ENCODE data around the gene SPINT2.

Gene SPINT2

DNA sequence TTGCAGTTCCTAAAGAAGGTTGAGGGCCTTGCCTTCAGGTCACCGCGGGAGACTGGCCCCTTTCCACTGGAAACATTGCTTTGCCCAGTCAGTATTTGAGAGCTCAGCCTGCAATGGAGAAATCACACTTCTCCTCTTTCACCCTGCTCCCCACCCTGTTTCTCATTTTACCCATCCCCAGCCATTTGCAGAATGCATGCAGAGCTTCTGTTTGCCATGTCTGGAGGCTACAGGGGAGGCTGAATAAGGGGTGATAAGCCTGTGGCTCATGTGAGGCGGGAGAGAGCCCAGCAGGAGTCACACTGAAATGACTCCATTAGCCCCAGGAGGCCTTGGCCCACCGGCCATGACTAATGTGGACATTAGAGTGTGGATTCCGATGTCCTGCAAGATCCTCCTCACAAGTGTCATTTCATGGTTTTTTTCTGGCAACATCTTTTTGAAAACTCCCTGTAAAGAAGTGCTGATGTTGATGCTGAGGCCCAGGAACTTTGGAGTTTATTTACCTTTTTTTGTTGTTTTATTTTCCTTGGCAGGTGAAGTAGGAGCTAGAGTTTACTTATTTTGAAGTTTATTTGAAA lies 6.3 kb downstream of the SPINT2 start:
- no peak for DNase-seq

DNA sequence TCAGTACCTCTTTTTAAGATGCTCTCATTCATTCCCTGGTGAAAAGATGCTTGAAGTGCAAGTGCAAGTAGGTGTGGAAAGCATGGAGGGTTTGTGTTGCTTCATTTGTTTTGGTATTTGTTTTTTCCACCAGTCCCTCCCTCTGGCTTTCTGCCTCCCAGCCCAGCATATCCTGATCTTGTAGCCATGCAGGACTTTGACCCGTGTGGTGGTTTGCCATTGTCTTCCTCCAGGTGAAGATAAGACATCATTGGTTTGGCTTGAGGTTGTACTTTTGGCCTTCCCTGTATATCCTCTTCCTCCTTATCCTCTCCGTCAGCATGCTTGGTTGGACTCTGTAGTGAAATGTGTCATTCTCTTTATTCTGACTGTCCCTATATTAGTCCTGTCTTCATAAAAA lies 9.1 kb downstream of the SPINT2 start:
- no peak for DNase-seq

DNA sequence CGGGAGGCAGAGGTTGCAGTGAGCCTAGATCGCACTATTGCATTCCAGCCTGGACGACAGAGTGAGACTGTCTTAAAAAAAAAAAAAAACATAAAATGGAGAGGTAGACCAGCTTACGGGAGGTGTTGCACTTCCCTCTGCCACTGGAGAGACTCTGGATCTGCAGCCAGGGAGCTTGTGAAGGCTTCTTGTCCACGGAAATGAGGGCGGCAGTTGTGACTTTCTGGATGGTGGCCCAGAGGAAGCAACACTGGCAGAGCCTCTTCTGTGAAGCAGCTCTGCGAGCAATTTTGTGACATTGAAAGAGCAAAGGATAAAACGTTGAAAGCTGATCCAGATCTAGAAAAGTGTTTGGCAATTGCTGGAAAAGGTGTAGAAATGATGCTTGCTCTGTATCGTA lies 10.4 kb downstream of the SPINT2 start:
- DNase-seq = no peak

DNA sequence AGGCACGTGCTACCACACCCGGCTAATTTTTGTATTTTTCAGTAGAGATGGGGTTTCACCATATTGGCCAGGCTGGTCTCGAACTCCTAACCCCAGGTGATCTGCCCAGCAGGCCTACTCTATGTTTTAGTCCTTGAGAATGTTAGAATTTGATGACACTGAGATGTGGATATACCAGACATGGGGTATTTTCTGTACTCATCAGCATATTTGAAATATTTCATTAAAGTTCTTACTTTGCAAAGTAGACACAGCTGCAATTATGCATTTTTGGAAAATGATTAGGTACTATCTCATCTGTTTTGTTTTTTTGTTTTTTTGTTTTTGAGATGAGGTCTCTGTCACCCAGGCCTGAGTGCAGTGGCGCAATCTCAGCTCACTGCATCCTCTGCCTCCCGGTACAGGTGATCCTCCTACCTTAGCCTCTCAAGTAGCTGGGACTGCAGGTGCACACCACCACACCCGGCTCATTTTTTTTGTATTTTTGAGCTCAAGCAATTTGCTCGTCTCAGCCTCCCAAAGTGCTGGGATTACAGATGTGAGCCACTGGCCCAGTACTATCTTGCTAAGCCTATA lies 12.7 kb downstream of the SPINT2 start:
- no peak for DNase-seq

DNA sequence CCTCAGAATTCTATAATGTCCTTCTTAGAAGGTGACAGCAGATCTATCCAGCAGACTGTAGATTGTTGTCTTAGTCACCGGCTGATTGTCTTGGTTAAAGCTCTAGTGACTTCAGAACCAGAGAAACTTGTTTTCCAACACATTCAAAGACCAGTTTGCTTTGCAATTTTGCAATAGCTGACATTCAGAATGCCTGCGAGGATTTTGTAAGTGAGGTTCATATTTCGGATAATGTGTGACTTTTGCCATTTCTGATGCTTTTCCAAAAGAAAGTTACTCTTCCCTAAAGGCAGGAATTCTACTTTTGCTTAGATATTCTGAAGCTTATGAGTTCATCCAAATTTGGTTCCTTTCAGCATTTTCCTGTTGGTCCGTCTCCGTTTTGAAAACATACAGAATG lies 13.2 kb downstream of the SPINT2 start:
- no peak for DNase-seq

DNA sequence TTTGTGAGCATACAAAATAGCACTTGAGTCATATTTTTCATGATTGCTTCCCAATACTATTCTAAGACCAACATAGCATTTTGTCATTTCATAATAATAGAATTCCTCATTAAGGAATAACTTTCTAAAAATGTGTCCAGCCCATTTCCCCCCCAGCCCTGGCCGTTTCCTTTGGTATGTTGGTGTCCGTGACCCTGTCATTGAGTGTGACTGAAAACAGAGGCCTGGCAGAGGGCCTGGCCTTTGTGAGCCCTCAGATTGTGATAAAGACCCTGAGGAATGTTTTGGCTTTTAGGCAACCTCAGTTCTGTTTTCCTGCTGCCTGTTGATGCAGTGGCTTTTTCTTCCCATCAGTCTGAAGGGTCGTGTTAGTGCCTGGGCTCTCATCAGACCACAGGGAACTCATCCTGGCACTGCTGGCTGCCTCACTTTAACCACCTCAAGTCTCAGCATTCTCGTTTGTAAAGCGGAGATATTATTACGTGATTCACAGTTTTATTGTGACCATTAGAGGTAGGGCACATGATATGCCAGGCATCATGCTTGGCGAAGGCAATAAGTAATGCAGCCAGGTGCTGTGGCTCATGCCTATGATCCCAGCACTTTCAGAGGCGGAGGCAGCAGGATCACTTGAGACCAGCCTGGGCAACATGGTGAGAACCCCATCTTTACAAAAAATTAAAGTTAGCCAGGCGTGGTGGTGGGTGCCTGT lies 13.8 kb downstream of the SPINT2 start:
- DNase-seq = no peak

DNA sequence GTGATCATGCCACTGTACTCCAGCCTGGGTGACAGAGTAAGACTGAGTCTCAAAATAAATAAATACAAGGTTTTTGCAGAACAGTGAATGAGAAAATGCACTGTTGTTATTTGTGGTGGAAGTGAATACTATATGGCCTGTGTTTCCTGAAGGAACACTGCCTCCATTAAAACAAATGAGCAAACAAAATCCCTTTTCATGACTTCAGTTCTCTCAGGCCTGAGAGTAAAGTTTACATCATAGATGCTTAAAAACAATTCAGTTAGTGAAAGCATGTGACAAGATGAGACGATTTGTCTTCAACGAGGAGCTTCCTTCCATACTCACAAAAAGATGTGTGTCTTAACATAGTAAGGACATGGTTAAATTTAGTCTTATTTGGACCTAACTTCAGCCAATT lies 14.4 kb downstream of the SPINT2 start:
- DNase-seq = no peak

DNA sequence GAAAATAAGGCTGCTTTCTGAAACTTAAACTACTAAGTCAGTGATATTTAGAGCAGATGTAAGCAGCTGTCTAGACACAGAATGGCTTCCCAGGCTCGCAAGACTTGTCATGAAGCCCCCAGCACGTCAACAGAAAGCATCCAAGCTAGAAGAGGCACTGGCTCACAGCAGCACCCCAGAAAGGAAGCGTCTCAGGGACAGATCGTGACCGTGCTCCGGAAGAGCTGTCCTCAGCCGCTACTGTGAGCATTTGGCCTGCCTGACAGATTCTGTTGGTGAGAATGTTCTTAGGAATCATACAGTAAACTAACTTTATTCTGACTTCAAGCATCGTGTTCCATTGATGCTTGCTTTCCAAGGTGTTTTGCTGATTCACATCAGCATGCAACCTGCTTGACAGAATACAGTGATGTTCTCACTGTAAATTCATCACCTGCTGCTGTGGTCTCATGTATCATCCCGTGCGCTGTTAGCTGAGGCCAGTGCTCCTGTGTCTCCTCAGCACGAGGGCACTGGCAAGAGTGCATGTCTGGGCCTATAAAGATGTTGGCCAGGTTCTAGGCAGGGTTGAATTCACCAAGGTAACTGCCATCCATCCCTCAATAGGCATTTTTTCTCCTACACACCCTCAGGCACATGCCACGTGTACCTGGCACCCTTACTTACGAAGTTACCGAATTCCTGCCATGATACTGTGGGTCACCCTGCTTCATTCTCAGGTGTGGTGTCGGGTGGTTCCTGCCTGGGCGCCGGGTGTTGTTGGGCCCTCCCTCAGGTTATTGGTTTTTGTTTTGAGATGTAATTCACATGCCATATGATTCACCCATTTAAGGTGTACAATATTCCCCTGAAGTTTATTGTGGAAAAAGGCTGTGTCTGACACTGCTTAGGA lies 15.9 kb downstream of the SPINT2 start:
- no peak for DNase-seq

DNA sequence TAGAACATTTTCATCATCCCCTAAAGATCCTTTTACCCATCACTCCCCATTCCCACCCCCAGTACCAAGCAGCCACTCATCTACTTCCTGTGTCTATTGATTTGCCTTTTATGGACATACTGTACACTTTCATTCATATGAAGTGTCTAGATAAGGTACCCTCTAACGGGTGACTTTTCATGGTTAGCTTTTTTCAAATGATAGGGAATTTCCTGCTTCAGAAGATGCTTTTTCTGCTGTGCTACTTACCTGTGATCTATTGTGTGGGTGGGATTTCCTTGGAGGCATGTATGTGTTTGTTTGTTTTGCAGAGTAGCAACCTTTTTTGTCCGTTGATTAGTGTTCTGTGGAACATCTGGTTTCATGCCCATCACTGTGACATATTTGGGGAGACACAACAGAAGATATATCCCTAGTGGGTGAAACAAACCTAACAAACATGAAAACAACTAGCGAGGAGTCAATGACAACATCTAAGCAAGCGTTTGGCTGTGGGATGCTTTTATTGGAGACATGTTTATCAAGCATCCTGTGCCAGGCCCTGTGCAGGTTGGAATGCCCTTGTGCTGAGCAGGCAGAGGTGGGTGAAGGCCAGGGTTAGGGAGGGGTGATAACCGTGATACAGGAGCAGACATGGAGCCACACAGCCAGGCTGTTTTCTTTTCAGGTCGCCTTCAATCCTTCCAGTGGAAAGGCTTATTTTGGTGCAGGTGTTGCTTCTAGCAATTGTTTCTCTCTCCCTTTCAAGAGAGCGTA lies 17.6 kb downstream of the SPINT2 start:
- no peak for DNase-seq

DNA sequence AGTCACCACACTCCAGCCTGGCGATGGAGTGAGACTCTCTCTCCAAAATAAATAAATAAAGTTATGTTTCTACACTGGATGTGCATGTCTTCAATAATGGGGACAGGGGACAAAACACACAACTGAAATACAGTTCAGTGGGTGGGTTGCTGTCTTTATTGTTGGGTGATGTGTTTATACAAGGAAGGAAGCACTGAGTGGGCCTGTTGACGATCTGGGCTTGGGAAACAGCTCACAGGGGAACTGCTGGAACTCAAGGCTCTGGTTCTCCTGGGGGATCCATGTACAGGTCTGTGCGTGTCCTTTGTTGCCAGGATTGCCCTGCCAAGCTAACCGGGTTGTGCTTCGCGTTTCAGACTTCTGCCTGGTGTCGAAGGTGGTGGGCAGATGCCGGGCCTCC lies 18.9 kb downstream of the SPINT2 start:
- DNase-seq = no peak

DNA sequence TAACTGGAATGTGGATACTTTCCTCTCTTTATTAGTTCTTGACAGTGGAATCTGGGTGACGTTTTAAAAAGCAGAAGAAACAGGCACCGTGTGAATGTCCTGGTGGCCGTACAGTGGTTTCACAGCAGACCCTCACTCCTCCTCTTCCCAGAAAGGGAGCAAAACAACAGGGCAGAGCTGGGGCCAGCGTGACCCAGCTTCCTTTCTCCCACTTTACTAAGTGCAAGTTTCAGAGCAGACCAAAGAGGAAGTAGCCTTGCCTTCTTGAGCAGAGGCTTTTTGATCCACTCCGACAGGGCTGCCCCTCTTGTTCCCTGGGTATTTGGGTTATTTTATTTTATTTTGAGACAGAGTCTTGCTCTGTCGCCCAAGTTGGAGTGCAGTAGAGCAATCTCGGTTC lies 20.0 kb downstream of the SPINT2 start:
- DNase-seq = no peak

DNA sequence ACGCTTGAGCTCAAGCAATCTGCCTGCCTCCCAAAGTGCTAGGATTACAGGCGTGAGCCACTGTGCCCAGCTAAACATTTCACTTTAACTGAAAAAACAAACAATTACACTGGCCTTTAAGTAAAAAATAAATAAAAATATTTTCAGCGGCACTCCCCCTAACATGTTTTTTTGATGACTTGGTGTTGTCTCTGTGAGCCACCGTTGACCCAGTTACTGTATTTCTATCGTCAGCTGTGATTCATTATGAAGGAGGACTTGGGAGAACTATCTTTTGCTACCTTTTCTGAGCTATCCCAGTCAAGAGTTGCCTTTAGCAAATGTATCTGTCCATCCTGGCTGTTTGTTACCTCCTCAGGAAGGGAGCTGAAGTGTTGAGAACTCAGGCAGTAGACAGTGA lies 21.2 kb downstream of the SPINT2 start:
- DNase-seq = no peak

DNA sequence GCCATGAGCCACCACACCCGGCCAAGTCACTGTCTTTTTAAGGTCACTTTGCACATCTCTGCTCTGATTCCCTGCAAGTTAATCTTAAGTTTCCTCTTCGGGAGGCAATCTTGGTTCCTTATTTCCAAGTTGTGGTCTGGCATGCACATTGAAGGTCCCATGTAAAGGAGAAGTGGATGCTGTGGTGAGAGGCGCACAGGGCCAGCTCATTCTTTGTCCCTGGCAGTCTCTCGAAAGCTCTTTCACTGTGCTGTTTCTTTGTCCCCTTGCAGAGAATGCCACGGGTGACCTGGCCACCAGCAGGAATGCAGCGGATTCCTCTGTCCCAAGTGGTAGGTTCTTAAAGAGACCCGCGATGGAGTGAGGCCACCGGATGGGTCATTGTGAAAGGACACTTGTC lies 23.2 kb downstream of the SPINT2 start:
- DNase-seq = no peak

DNA sequence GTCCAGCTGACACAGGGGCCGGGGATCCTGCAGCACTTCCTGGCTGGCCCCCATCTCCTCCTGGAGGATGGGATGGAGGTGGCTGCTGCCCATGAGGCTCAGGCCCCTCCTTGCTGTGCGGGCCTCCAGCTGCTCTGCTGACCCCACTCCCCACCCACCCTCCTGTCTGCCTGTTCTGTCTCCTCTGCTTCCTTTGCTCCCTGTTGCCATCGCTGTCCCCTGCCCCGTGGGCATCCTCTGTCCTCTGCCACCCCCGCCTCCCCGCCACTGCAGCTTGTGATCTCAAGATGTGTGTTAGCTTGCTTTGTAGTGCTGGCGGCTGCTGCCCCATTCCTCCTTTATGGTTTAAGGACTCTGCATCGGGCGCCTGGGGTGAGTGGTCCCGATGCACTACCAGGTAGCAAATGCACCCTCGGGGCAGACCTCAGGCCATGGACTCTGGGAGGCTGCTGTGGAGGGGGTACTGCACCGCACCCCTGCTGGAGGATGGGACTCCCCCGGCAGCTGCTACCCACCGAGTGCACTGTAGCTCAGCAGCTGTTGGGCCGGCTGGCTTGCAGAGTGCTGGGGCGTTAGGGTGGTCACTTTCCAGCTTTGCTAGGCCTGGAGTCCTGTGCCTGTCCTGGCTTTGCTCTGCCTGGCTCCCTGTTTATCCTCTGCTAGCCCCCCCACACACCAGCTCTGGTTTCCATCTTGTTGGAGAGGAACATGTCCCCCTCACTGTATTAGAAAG lies 23.9 kb downstream of the SPINT2 start:
- no peak for DNase-seq

DNA sequence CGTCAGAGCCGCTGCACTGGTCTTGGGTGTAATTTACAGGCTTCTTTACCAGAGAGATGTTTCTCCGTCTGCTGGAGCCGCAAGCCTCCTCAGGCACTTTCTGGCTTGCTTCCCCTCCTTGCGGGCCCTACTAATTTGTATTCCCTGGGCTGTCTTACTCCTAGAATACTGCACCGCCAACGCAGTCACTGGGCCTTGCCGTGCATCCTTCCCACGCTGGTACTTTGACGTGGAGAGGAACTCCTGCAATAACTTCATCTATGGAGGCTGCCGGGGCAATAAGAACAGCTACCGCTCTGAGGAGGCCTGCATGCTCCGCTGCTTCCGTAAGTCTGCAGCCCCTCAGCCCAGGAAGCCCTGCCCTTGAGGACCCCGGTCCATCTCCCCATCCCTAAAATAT lies 25.6 kb downstream of the SPINT2 start:
- no peak for DNase-seq

DNA sequence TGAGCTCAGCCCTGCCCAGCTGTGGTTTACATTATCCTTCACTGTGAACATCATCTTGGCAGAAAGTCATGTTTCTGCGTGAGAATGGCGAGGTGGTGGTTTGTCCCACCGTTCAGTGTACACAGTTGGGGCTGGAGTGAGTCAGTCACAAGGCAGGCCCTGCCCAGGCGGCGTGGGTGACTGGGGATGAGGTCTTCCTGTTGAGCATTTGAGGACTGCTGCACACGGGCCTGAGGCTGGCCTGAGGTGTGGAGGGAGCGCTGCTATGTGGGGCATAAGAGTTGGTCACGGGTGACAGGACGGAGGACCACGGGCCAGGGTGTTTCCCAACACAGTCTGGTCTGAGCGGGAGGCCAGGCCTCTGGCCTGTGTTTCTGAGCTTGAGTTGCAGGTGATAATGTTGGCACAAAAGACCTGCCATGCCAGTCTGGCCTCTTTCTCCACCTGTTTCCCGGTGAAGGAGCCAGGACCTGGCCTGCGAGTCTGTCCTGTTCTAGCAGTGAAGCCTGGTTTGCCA lies 26.3 kb downstream of the SPINT2 start:
- DNase-seq = no peak

DNA sequence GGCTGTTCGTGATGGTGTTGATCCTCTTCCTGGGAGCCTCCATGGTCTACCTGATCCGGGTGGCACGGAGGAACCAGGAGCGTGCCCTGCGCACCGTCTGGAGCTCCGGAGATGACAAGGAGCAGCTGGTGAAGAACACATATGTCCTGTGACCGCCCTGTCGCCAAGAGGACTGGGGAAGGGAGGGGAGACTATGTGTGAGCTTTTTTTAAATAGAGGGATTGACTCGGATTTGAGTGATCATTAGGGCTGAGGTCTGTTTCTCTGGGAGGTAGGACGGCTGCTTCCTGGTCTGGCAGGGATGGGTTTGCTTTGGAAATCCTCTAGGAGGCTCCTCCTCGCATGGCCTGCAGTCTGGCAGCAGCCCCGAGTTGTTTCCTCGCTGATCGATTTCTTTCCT lies 27.5 kb downstream of the SPINT2 start:
- no peak for DNase-seq

DNA sequence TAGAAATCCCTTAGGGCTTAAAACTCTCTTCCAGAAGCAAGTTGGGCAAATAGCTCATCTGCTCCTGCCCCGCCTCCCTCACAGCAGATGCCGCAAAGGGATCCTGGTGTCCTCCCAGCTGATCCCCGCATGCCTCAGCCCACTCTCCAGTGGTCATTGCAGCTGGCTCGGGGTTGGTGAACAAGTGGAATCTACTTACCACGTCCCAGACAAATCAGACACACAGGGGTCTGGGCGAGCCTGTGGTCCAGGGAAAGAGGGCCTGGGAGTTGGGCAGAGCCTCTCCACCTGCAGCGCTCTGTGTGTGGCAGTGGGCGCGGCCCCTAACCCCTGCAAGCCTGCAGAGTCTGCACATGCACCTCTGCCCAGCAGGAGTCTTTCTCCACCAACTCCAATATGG lies 28.9 kb downstream of the SPINT2 start:
- no peak for DNase-seq

DNA sequence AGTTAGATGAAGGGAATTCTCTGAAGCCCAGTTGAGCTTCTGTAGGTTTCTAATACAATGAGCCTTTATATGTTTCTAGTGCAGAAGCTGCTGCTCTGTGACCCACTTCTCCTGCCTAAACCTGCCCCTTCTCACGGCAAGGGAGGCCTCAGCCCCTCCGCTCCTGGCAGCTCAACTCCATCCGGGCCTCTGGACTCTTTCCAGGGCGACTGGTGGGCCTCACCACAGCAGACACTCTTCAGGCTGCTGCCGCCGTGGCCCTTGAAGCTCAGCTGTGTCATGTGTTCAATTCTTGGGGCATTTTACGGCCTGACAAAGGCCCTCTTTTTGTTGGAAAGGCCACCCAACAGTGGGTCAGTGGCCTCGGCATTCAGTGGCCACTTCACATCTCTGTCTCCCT lies 29.7 kb downstream of the SPINT2 start:
- DNase-seq = no peak

DNA sequence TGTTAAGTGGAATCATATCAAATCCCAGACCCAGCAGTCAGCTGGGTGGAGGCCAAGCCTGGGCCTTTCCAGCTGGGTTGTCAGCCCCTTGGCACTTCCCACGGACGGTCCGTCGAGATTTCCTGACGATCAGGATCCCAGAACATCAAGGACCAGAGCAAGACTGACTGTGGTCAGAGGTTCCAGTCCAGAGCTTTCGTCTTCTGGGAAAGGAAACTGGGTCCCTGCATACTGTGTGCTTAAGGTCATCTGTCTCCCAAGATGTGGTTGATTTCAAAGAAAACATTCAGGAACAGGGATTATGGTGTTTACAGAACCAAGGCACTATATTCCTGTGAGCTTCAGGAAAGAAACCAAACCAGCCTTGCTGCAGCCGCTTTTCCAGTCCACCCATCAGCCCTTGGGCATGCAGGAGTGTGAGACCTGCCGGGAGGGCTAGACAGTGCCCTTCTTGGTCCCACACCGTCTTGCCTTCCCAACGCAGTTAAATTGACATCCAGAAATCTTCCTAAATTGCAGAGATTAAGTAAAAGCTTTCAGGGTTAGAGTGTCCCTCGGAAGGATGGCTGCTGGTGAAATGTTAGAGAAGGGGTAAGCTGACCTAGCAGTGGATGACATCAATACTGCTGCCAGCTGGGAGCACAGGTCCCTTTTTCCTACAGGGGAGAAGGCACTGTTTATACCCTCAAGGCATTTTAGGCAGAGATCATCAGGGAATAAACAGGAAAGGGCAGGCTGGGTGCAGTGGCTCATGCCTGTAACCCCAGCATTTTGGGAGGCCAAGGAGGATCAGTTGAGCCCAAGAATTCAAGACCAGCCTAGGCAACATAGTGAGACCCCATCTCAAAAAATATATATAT lies 34.7 kb downstream of the SPINT2 start:
- no peak for DNase-seq
